ENCODE data around the gene RALY. TPM values are rescaled to one million over a fixed set of nuclear protein-coding genes. Genes with fewer than 3 reads are reported as not detected.
A peak's percentile ranks its signal among the peaks of the same experiment; 100 is the strongest.

The RALY gene
- total RNA-seq, 2 donors from 2014 or later = 136 to 182 TPM

- WGBS, 2 experiments (ENCODE audit: insufficient coverage in 1 of 2, insufficient read length in 1 of 2) = 96% methylated on average over 3 to 5 of the region's 5 CpGs
- H3K4me3 Mint-ChIP-seq = no peak overlapping the region
- no peak overlapping the region for H3K4me3 ChIP-seq (ENCODE audit: low read length)
- H3K9me3 Mint-ChIP-seq = no peaks in the 10 kb centered on the region
- H3K27me3 Mint-ChIP-seq (ENCODE audit: insufficient read depth) = no peaks in the 10 kb centered on the region
- H3K27ac Mint-ChIP-seq = no peak overlapping the region
- H3K9me3 ChIP-seq (ENCODE audit: control insufficient read depth, low read length) = no peaks in the 10 kb centered on the region
- H3K36me3 ChIP-seq (ENCODE audit: control insufficient read depth, insufficient read depth, low read length) = peaks cover 28% of the 10 kb centered on the region
- TF ChIP-seq CTCF (conservative IDR thresholded peaks at IDR 0.05) = no peak
- no peaks in the 10 kb centered on the region for H3K27me3 ChIP-seq (ENCODE audit: control insufficient read depth, insufficient read depth, low read length, poor library complexity, severe bottlenecking)
- DNase-seq = no peak
- peaks cover 8% of the 10 kb centered on the region for H3K4me1 ChIP-seq (ENCODE audit: control insufficient read depth, insufficient read depth, low read length)
- no peak overlapping the region for H3K27ac ChIP-seq (ENCODE audit: low read depth, low read length)
- H3K36me3 Mint-ChIP-seq (ENCODE audit: low read depth) = peaks cover 2% of the 10 kb centered on the region
- no peak overlapping the region for H3K9ac ChIP-seq (ENCODE audit: extremely low read depth, low read length, poor library complexity, severe bottlenecking)
- peaks cover 27% of the 10 kb centered on the region for H3K4me1 Mint-ChIP-seq
Observed at GRCh38 chr20:34062570-34063482, 69.1 kb downstream of the RALY start.

- no peaks in the 10 kb centered on the region for H3K9me3 Mint-ChIP-seq
- 89% methylated on average over 3 of the region's 3 CpGs; no CpG with 5 or more reads in 1 of the 2 experiments for WGBS, 2 experiments (ENCODE audit: insufficient coverage in 1 of 2, insufficient read length in 1 of 2)
Observed at GRCh38 chr20:34064286-34064685, 70.6 kb downstream of the RALY start.

GRCh38 chr20:34065260-34065659 lies 71.5 kb downstream of the RALY start:
- WGBS, 2 experiments (ENCODE audit: insufficient coverage in 1 of 2, insufficient read length in 1 of 2) = 91 to 100% methylated on average over 1 to 2 of the region's 2 CpGs
- H3K9ac ChIP-seq (ENCODE audit: extremely low read depth, low read length, poor library complexity, severe bottlenecking) = no peak overlapping the region
- H3K4me1 ChIP-seq (ENCODE audit: control insufficient read depth, insufficient read depth, low read length) = peaks cover 14% of the 10 kb centered on the region
- peaks cover 16% of the 10 kb centered on the region for H3K36me3 ChIP-seq (ENCODE audit: control insufficient read depth, insufficient read depth, low read length)
- DNase-seq = no peak
- no peak overlapping the region for H3K4me3 ChIP-seq (ENCODE audit: low read length)
- H3K27ac ChIP-seq (ENCODE audit: low read depth, low read length) = no peak overlapping the region
- no peaks in the 10 kb centered on the region for H3K27me3 ChIP-seq (ENCODE audit: control insufficient read depth, insufficient read depth, low read length, poor library complexity, severe bottlenecking)
- TF ChIP-seq CTCF (conservative IDR thresholded peaks at IDR 0.05) = no peak
- no peaks in the 10 kb centered on the region for H3K9me3 ChIP-seq (ENCODE audit: control insufficient read depth, low read length)
- H3K27ac Mint-ChIP-seq = no peak overlapping the region
- H3K4me3 Mint-ChIP-seq = no peak overlapping the region
- H3K4me1 Mint-ChIP-seq = peaks cover 46% of the 10 kb centered on the region
- peaks cover 2% of the 10 kb centered on the region for H3K36me3 Mint-ChIP-seq (ENCODE audit: low read depth)
- H3K9me3 Mint-ChIP-seq = no peaks in the 10 kb centered on the region
- no peaks in the 10 kb centered on the region for H3K27me3 Mint-ChIP-seq (ENCODE audit: insufficient read depth)

More at GRCh38 chr20:34064286-34064685, 70.6 kb downstream of the RALY start:
- peak overlapping the region; percentile 9 for H3K27ac Mint-ChIP-seq
- H3K9me3 ChIP-seq (ENCODE audit: control insufficient read depth, low read length) = no peaks in the 10 kb centered on the region
- no peak for DNase-seq
- no peaks in the 10 kb centered on the region for H3K27me3 Mint-ChIP-seq (ENCODE audit: insufficient read depth)
- peaks cover 14% of the 10 kb centered on the region for H3K4me1 ChIP-seq (ENCODE audit: control insufficient read depth, insufficient read depth, low read length)
- H3K4me1 Mint-ChIP-seq = peaks cover 41% of the 10 kb centered on the region
- peaks cover 25% of the 10 kb centered on the region for H3K36me3 ChIP-seq (ENCODE audit: control insufficient read depth, insufficient read depth, low read length)
- H3K4me3 ChIP-seq (ENCODE audit: low read length) = no peak overlapping the region
- H3K27ac ChIP-seq (ENCODE audit: low read depth, low read length) = no peak overlapping the region
- no peak overlapping the region for H3K9ac ChIP-seq (ENCODE audit: extremely low read depth, low read length, poor library complexity, severe bottlenecking)
- no peaks in the 10 kb centered on the region for H3K27me3 ChIP-seq (ENCODE audit: control insufficient read depth, insufficient read depth, low read length, poor library complexity, severe bottlenecking)
- no peak for TF ChIP-seq CTCF (conservative IDR thresholded peaks at IDR 0.05)
- peaks cover 2% of the 10 kb centered on the region for H3K36me3 Mint-ChIP-seq (ENCODE audit: low read depth)
- H3K4me3 Mint-ChIP-seq = no peak overlapping the region

Measured in endodermal cell (in vitro differentiated cells).